ENCODE data around the gene DENND5B. TPM values are rescaled to one million over a fixed set of nuclear protein-coding genes. Genes with fewer than 3 reads are reported as not detected.
"Not testable (repeated sequence)": the region's sequence is repeated elsewhere in the genome, so short reads cannot be mapped to it uniquely, and the experiment has no call there.

Gene DENND5B
- total and polyA plus RNA-seq, 4 donors: 4.5 to 23.1 (median 9.3) TPM

- H3K4me1 ChIP-seq (ENCODE audit: control insufficient read depth in 4 of 4, insufficient read depth in 4 of 4, low read length in 3 of 4): peaks cover 0 to 2% (median 0%) of the 10 kb centered on the region in 4 donors
- no peak overlapping the region for H3K4me3 ChIP-seq (ENCODE audit: low read depth in 1 of 3, low read length in 3 of 3)
- no peaks in the 10 kb centered on the region for H3K36me3 ChIP-seq (ENCODE audit: control insufficient read depth in 4 of 4, insufficient read depth in 3 of 4, low read depth in 1 of 4, low read length in 3 of 4)
- no peaks in the 10 kb centered on the region for H3K9me3 ChIP-seq (ENCODE audit: control insufficient read depth in 4 of 4, low read length in 3 of 4)
- no peak overlapping the region for H3K9ac ChIP-seq (ENCODE audit: low read depth in 1 of 2, low read length in 2 of 2)
- 93% methylated on average over 7 of the region's 7 CpGs for WGBS
- TF ChIP-seq GABPA (IDR thresholded peaks at IDR 0.05 in 1 of 2, conservative IDR thresholded peaks at IDR 0.05 in 1 of 2) (no peak), RXRA (IDR thresholded peaks at IDR 0.05) (no peak), JUND (IDR thresholded peaks at IDR 0.05) (no peak), YY1 (IDR thresholded peaks at IDR 0.05) (no peak)
- no peaks in the 10 kb centered on the region for H3K27me3 ChIP-seq (ENCODE audit: control insufficient read depth in 4 of 4, insufficient read depth in 4 of 4, low read length in 3 of 4)
- no peak overlapping the region for H3K27ac ChIP-seq (ENCODE audit: low read depth in 1 of 2, low read length in 2 of 2)
- DNase-seq (ENCODE audit: low spot score): no peak
Observed at GRCh38 chr12:31504625-31505222, 86.2 kb downstream of the DENND5B start.

DNA sequence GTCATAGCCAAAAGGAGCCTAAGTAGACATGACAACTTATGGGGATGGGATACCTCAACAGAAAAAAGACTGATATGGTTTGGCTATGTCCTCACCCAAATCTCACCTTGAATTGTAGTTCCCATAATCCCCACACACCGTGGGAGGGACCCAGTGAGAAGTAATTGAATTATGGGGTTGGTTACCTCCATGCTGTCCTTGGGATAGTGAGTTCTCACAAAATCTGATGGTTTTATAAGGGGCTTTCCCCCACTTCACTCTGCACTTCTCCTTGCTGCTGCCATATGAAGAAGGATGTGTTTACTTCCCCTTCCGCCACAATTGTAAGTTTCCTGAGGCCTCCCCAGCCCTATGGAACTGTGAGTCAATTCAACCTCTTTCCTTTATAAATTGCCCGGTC lies 89.9 kb downstream of the DENND5B start:
- not testable (repeated sequence) for H3K27me3 ChIP-seq (ENCODE audit: control insufficient read depth in 4 of 4, insufficient read depth in 4 of 4, low read length in 3 of 4); H3K9me3 ChIP-seq (ENCODE audit: control insufficient read depth in 4 of 4, low read length in 3 of 4); H3K4me1 ChIP-seq (ENCODE audit: control insufficient read depth in 4 of 4, insufficient read depth in 4 of 4, low read length in 3 of 4); DNase-seq (ENCODE audit: low spot score); H3K27ac ChIP-seq (ENCODE audit: low read depth in 1 of 2, low read length in 2 of 2); H3K36me3 ChIP-seq (ENCODE audit: control insufficient read depth in 4 of 4, insufficient read depth in 3 of 4, low read depth in 1 of 4, low read length in 3 of 4); H3K4me3 ChIP-seq (ENCODE audit: low read depth in 1 of 3, low read length in 3 of 3); H3K9ac ChIP-seq (ENCODE audit: low read depth in 1 of 2, low read length in 2 of 2)
- WGBS: 92% methylated on average over 3 of the region's 3 CpGs

DNA sequence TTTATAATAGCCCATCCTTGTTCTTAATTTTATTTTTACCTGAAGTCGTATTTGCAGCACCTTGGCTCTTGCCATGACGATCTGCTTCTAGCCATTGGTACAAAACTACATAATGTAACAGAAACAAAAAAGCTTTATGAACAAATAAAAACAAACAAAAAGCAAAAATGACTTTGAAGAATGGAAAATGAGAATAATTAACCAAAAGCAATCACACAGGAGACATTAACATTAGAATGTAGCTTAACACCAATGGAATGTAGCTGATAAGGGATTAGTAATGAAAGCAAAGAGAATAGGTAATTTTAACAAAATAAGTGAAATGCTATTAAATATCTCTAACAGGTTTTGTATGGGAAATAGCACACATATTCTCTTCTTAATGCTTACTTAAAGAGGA lies 91.4 kb downstream of the DENND5B start:
- Histone ChIP-seq H3K4me1 (ENCODE audit: control insufficient read depth in 4 of 4, insufficient read depth in 4 of 4, low read length in 3 of 4) (peaks cover 0 to 9% (median 0%) of the 10 kb centered on the region in 4 donors), H3K4me3 (ENCODE audit: low read depth in 1 of 3, low read length in 3 of 3) (no peak overlapping the region), H3K9ac (ENCODE audit: low read depth in 1 of 2, low read length in 2 of 2) (no peak overlapping the region), H3K27ac (ENCODE audit: low read depth in 1 of 2, low read length in 2 of 2) (no peak overlapping the region), H3K27me3 (ENCODE audit: control insufficient read depth in 4 of 4, insufficient read depth in 4 of 4, low read length in 3 of 4) (no peaks in the 10 kb centered on the region), H3K9me3 (ENCODE audit: control insufficient read depth in 4 of 4, low read length in 3 of 4) (no peaks in the 10 kb centered on the region), H3K36me3 (ENCODE audit: control insufficient read depth in 4 of 4, insufficient read depth in 3 of 4, low read depth in 1 of 4, low read length in 3 of 4) (peaks cover 0 to 6% (median 2%) of the 10 kb centered on the region in 4 donors)
- TF ChIP-seq, protein P1, sequence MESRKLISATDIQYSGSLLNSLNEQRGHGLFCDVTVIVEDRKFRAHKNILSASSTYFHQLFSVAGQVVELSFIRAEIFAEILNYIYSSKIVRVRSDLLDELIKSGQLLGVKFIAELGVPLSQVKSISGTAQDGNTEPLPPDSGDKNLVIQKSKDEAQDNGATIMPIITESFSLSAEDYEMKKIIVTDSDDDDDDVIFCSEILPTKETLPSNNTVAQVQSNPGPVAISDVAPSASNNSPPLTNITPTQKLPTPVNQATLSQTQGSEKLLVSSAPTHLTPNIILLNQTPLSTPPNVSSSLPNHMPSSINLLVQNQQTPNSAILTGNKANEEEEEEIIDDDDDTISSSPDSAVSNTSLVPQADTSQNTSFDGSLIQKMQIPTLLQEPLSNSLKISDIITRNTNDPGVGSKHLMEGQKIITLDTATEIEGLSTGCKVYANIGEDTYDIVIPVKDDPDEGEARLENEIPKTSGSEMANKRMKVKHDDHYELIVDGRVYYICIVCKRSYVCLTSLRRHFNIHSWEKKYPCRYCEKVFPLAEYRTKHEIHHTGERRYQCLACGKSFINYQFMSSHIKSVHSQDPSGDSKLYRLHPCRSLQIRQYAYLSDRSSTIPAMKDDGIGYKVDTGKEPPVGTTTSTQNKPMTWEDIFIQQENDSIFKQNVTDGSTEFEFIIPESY (IDR thresholded peaks at IDR 0.05): no peak
- TF ChIP-seq, protein P2, sequence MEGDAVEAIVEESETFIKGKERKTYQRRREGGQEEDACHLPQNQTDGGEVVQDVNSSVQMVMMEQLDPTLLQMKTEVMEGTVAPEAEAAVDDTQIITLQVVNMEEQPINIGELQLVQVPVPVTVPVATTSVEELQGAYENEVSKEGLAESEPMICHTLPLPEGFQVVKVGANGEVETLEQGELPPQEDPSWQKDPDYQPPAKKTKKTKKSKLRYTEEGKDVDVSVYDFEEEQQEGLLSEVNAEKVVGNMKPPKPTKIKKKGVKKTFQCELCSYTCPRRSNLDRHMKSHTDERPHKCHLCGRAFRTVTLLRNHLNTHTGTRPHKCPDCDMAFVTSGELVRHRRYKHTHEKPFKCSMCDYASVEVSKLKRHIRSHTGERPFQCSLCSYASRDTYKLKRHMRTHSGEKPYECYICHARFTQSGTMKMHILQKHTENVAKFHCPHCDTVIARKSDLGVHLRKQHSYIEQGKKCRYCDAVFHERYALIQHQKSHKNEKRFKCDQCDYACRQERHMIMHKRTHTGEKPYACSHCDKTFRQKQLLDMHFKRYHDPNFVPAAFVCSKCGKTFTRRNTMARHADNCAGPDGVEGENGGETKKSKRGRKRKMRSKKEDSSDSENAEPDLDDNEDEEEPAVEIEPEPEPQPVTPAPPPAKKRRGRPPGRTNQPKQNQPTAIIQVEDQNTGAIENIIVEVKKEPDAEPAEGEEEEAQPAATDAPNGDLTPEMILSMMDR (IDR thresholded peaks at IDR 0.05; ENCODE audit: low read depth, low read length, missing input control): no peak
- TF ChIP-seq REST (IDR thresholded peaks at IDR 0.05) (no peak), FOXA1 (IDR thresholded peaks at IDR 0.05) (no peak)
- DNase-seq (ENCODE audit: low spot score): no peak
- 95% methylated on average over 2 of the region's 2 CpGs for WGBS

Data from liver (tissue), 9 donors.